Measurements from ENCODE around the gene ASIC2. TPM values are rescaled to one million over a fixed set of nuclear protein-coding genes. Genes with fewer than 3 reads are reported as not detected.

Gene ASIC2
- total RNA-seq, 1 donor from 2014 or later: not detected

- Mint-ChIP-seq H3K9me3 (ENCODE audit: unreplicated experiment) (no peaks in the 10 kb centered on the region), H3K36me3 (ENCODE audit: low read depth, unreplicated experiment) (no peaks in the 10 kb centered on the region), H3K4me1 (ENCODE audit: unreplicated experiment) (peaks cover 4% of the 10 kb centered on the region), H3K27me3 (ENCODE audit: unreplicated experiment) (peaks cover 1% of the 10 kb centered on the region), H3K27ac (ENCODE audit: unreplicated experiment) (no peak overlapping the region), H3K4me3 (ENCODE audit: unreplicated experiment) (no peak overlapping the region)
- TF ChIP-seq CTCF (IDR thresholded peaks at IDR 0.05; ENCODE audit: unreplicated experiment): no peak
- no peak for DNase-seq (ENCODE audit: low spot score)
Observed at GRCh38 chr17:33125552-33125950, 167.5 kb downstream of the ASIC2 start.

GRCh38 chr17:33124871-33125551 is 168.1 kb downstream of the ASIC2 start:
- peaks cover 4% of the 10 kb centered on the region for H3K4me1 Mint-ChIP-seq (ENCODE audit: unreplicated experiment)
- no peak for DNase-seq (ENCODE audit: low spot score)
- no peaks in the 10 kb centered on the region for H3K9me3 Mint-ChIP-seq (ENCODE audit: unreplicated experiment)
- H3K36me3 Mint-ChIP-seq (ENCODE audit: low read depth, unreplicated experiment): no peaks in the 10 kb centered on the region
- no peak for TF ChIP-seq CTCF (IDR thresholded peaks at IDR 0.05; ENCODE audit: unreplicated experiment)
- no peak overlapping the region for H3K4me3 Mint-ChIP-seq (ENCODE audit: unreplicated experiment)
- no peak overlapping the region for H3K27ac Mint-ChIP-seq (ENCODE audit: unreplicated experiment)
- H3K27me3 Mint-ChIP-seq (ENCODE audit: unreplicated experiment): peaks cover 1% of the 10 kb centered on the region

GRCh38 chr17:33124185-33124584 is 168.9 kb downstream of the ASIC2 start:
- Mint-ChIP-seq H3K4me3 (ENCODE audit: unreplicated experiment) (no peak overlapping the region), H3K27ac (ENCODE audit: unreplicated experiment) (no peak overlapping the region), H3K9me3 (ENCODE audit: unreplicated experiment) (no peaks in the 10 kb centered on the region), H3K4me1 (ENCODE audit: unreplicated experiment) (peaks cover 4% of the 10 kb centered on the region), H3K36me3 (ENCODE audit: low read depth, unreplicated experiment) (no peaks in the 10 kb centered on the region), H3K27me3 (ENCODE audit: unreplicated experiment) (peaks cover 1% of the 10 kb centered on the region)
- no peak for DNase-seq (ENCODE audit: low spot score)
- TF ChIP-seq CTCF (IDR thresholded peaks at IDR 0.05; ENCODE audit: unreplicated experiment): no peak

- H3K27me3 Mint-ChIP-seq (ENCODE audit: unreplicated experiment): peaks cover 3% of the 10 kb centered on the region
- no peak overlapping the region for H3K4me3 Mint-ChIP-seq (ENCODE audit: unreplicated experiment)
- no peak for TF ChIP-seq CTCF (IDR thresholded peaks at IDR 0.05; ENCODE audit: unreplicated experiment)
- no peak for DNase-seq (ENCODE audit: low spot score)
- H3K4me1 Mint-ChIP-seq (ENCODE audit: unreplicated experiment): peaks cover 4% of the 10 kb centered on the region
- H3K27ac Mint-ChIP-seq (ENCODE audit: unreplicated experiment): no peak overlapping the region
- no peaks in the 10 kb centered on the region for H3K36me3 Mint-ChIP-seq (ENCODE audit: low read depth, unreplicated experiment)
- H3K9me3 Mint-ChIP-seq (ENCODE audit: unreplicated experiment): no peaks in the 10 kb centered on the region
Observed at GRCh38 chr17:33121756-33122155, 171.3 kb downstream of the ASIC2 start.

- Mint-ChIP-seq H3K9me3 (ENCODE audit: unreplicated experiment) (no peaks in the 10 kb centered on the region), H3K27ac (ENCODE audit: unreplicated experiment) (no peak overlapping the region), H3K4me3 (ENCODE audit: unreplicated experiment) (no peak overlapping the region)
Observed at GRCh38 chr17:33121272-33121671, 171.8 kb downstream of the ASIC2 start.

More at GRCh38 chr17:33121272-33121671, 171.8 kb downstream of the ASIC2 start:
- H3K27me3 Mint-ChIP-seq (ENCODE audit: unreplicated experiment): peaks cover 3% of the 10 kb centered on the region
- H3K36me3 Mint-ChIP-seq (ENCODE audit: low read depth, unreplicated experiment): no peaks in the 10 kb centered on the region
- peaks cover 4% of the 10 kb centered on the region for H3K4me1 Mint-ChIP-seq (ENCODE audit: unreplicated experiment)
- TF ChIP-seq CTCF (IDR thresholded peaks at IDR 0.05; ENCODE audit: unreplicated experiment): no peak
- no peak for DNase-seq (ENCODE audit: low spot score)

Data from endothelial cell (in vitro differentiated cells).